PC-3 (cell line): ENCODE measurements around the gene RGS5. TPM values are rescaled to one million over a fixed set of nuclear protein-coding genes. Genes with fewer than 3 reads are reported as not detected.
A peak's percentile ranks its signal among the peaks of the same experiment; 100 is the strongest.

Experiments
- ATAC-seq: fragments of 200-7000 bp; cut with Tn5 transposase; 2 replicates; pipeline ENCODE4 v1.9.1; 2020; ENCODE audit warnings: mild to moderate bottlenecking, moderate library complexity
- BruUV-seq: library from RNA; stranded (reverse); fragments of 400-500 nt; replicated peaks from 2 replicates; lab custom pipeline; 2021; lab: Mats Ljungman, UMichigan
- CTCF ChIA-PET: fragments of 300-600 bp; sonication (Branson Sonifier 250); formaldehyde crosslinking; loops from one replicate; lab custom pipeline; 2022; ENCODE audit warnings: antibody characterized with exemption; lab: Charles Lee
- POLR2A ChIA-PET: fragments of 300-600 bp; sonication (Branson Sonifier 250); formaldehyde crosslinking; loops from one replicate; lab custom pipeline; 2022; ENCODE audit warnings: antibody characterized with exemption; ENCODE audit not compliant: unreplicated experiment; lab: Charles Lee
- DNase-seq: peaks from one replicate; pipeline ENCODE4 v3.0.0-alpha.2; 2015
- H2AFZ ChIP-seq: fragments of 300-600 bp; sonication (generic); 2 replicates; pipeline ENCODE4 v1.6.0; 2016; ENCODE audit warnings: antibody characterized with exemption, low read length
- H3F3A ChIP-seq: fragments of 300-600 bp; sonication (generic); one replicate; pipeline ENCODE4 v1.6.0; 2017; ENCODE audit warnings: antibody characterized with exemption, low read length, control low read depth, mild to moderate bottlenecking; ENCODE audit not compliant: unreplicated experiment
- H3K27ac ChIP-seq: fragments of 300-600 bp; sonication (generic); 2 replicates; pipeline ENCODE4 v1.5.1; 2016; ENCODE audit warnings: mild to moderate bottlenecking, low read length
- H3K27me3 ChIP-seq: fragments of 300-600 bp; sonication (generic); 2 replicates; pipeline ENCODE4 v1.6.1; 2016; ENCODE audit warnings: low read length, mixed read lengths
- H3K36me3 ChIP-seq: fragments of 300-600 bp; sonication (generic); 2 replicates; pipeline ENCODE4 v1.6.1; 2016; ENCODE audit warnings: low read depth, mixed run types, low read length, mixed read lengths
- H3K4me1 ChIP-seq: fragments of 300-600 bp; sonication (generic); 2 replicates; pipeline ENCODE4 v1.5.1; 2016; ENCODE audit warnings: low read length; ENCODE audit not compliant: insufficient read depth
- H3K4me2 ChIP-seq: fragments of 300-600 bp; sonication (generic); 2 replicates; pipeline ENCODE4 v1.6.0; 2016; ENCODE audit warnings: low read length
- H3K4me3 ChIP-seq: fragments of 300-600 bp; sonication (generic); 2 replicates; pipeline ENCODE4 v1.5.1; 2016; ENCODE audit warnings: mild to moderate bottlenecking, low read length, mixed read lengths
- H3K79me2 ChIP-seq: fragments of 300-600 bp; sonication (generic); 2 replicates; pipeline ENCODE4 v1.6.1; 2017; ENCODE audit warnings: low read length, mixed read lengths
- H3K9ac ChIP-seq: fragments of 300-600 bp; sonication (generic); 2 replicates; pipeline ENCODE4 v1.6.0; 2016; ENCODE audit warnings: mild to moderate bottlenecking, low read length
- H3K9me2 ChIP-seq: fragments of 300-600 bp; sonication (generic); replicated peaks from 2 replicates; pipeline ENCODE4 v1.6.1; 2016; ENCODE audit warnings: mixed run types, low read length, mixed read lengths
- H3K9me3 ChIP-seq: fragments of 300-600 bp; sonication (generic); 2 replicates; pipeline ENCODE4 v1.6.1; 2016; ENCODE audit warnings: low read length, mixed read lengths
- H4K20me1 ChIP-seq: fragments of 300-600 bp; sonication (generic); 2 replicates; pipeline ENCODE4 v1.6.1; 2016; ENCODE audit warnings: low read length, mixed read lengths
- EZH2 ChIP-seq: fragments of 300-600 bp; sonication (generic); IDR thresholded peaks from one replicate; pipeline ENCODE4 v1.6.1; 2017; ENCODE audit warnings: antibody characterized with exemption, mild to moderate bottlenecking, low read length; ENCODE audit not compliant: unreplicated experiment
- EZH2phosphoT487 ChIP-seq: fragments of 300-600 bp; sonication (generic); IDR thresholded peaks from 2 replicates; pipeline ENCODE4 v1.6.1; 2018; ENCODE audit warnings: mild to moderate bottlenecking, antibody characterized with exemption, low read length, borderline replicate concordance
- intact Hi-C: fragments of 100-400 bp; cut with micrococcal nuclease; formaldehyde crosslinking; loops from 2 replicates; pipeline ENCODE4 v1.9.0; 2023
- total RNA-seq: library from RNA; depleted of rRNA; stranded (reverse); fragments of >200 nt; gene quantifications from 2 replicates; pipeline ENCODE4 v1.2.3, GENCODE V29; 2014
- TF ChIP-seq, protein P1 (sequence below): fragments of 300-600 bp; sonication (generic); conservative IDR thresholded peaks from 2 replicates; pipeline ENCODE4 v1.5.1; 2017; ENCODE audit warnings: antibody characterized with exemption, low read depth, mild to moderate bottlenecking, low read length

RGS5 gene
- total RNA-seq, 1 experiment from 2014 or later: 5.0 TPM

DNA sequence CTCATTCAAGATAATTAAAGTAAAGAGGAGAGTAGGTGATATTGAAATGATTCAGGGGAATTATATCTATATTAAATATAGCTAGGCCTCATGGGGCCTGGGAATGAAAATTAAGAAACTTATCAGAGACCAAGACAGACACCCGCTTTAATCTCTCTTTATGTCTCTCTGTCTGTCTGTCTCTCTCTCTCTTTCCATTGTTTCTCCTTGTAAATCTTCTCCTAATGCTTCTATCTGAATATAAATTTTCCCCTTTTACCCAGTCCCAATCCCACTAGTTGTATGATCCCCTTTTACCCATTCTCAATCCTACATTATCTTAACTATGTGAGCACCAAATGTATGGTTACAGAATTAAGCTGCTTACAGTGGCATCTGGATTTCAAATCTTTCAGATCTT, 61.2 kb downstream of the RGS5 start:
- no peak for TF ChIP-seq EZH2phosphoT487
- TF ChIP-seq, protein P1, sequence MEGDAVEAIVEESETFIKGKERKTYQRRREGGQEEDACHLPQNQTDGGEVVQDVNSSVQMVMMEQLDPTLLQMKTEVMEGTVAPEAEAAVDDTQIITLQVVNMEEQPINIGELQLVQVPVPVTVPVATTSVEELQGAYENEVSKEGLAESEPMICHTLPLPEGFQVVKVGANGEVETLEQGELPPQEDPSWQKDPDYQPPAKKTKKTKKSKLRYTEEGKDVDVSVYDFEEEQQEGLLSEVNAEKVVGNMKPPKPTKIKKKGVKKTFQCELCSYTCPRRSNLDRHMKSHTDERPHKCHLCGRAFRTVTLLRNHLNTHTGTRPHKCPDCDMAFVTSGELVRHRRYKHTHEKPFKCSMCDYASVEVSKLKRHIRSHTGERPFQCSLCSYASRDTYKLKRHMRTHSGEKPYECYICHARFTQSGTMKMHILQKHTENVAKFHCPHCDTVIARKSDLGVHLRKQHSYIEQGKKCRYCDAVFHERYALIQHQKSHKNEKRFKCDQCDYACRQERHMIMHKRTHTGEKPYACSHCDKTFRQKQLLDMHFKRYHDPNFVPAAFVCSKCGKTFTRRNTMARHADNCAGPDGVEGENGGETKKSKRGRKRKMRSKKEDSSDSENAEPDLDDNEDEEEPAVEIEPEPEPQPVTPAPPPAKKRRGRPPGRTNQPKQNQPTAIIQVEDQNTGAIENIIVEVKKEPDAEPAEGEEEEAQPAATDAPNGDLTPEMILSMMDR: no peak
- H3K9ac ChIP-seq: no peak overlapping the region
- intact Hi-C loops: no loop called here
- DNase-seq (no peak), ATAC-seq (no peak)
- peak overlapping the region; percentile 12; the same call in 1 of the 2 replicates for H3K4me2 ChIP-seq
- H2AFZ ChIP-seq: no peak overlapping the region
- H3K27ac ChIP-seq: peak overlapping the region; percentile 36
- H3F3A ChIP-seq: no peaks in the 10 kb centered on the region
- H3K36me3 ChIP-seq: no peaks in the 10 kb centered on the region
- H3K27me3 ChIP-seq: no peaks in the 10 kb centered on the region
- BruUV-seq: no TSS peak
- H3K9me2 ChIP-seq: no peaks in the 10 kb centered on the region
- no peaks in the 10 kb centered on the region for H3K9me3 ChIP-seq
- no peaks in the 10 kb centered on the region for H4K20me1 ChIP-seq
- H3K4me1 ChIP-seq: peaks cover 14% of the 10 kb centered on the region
- H3K4me3 ChIP-seq: no peak overlapping the region
- H3K79me2 ChIP-seq: no peaks in the 10 kb centered on the region
- POLR2A ChIA-PET: interaction anchor here (0.6 kb wide), 2 partner anchors 45 to 618 kb away, joined by 3 to 6 read pairs; no protein-coding TSS in a partner anchor
- CTCF ChIA-PET: no interaction called here

DNA sequence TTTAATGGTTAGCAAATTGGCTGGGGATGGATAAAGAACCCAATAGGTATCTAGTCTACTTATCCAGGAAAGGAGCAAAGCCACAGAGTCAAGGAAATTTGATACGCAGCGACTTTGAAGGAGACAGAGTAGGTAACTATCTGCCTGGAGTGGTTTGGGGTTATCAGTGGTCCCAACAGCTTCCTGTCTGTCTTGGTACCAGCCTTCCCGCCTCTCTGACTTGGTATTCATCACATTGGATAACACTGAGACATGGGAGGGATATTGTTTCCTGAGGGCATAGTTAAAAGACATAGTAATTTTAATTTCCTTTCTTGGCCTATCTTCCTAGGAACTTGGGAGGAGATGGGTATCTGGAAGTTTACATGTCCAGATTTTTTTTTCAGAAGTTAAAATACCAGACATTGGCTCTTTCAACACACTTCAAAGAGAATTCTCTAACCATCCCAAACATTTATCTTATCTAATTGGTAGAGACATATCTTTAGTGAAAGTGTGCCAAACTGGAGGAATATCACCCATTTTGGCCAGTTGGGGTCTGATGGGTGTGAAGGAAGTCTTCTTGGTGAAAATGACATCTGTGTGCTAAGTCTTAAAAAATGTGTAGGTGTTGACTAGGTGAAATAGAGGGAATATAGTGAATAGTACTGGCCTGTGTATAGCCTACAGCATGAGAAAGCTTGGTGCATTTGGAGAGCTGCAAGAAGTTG, 65.0 kb downstream of the RGS5 start:
- Histone ChIP-seq H3K4me2 (no peak overlapping the region), H2AFZ (no peak overlapping the region), H3K36me3 (no peaks in the 10 kb centered on the region), H3K79me2 (no peaks in the 10 kb centered on the region), H3K4me1 (peaks cover 11% of the 10 kb centered on the region), H4K20me1 (no peaks in the 10 kb centered on the region), H3K9me2 (no peaks in the 10 kb centered on the region), H3K9ac (no peak overlapping the region), H3K4me3 (no peak overlapping the region), H3K9me3 (no peaks in the 10 kb centered on the region), H3K27ac (no peak overlapping the region), H3F3A (no peaks in the 10 kb centered on the region), H3K27me3 (no peaks in the 10 kb centered on the region)
- TF ChIP-seq, protein P1: no peak
- TF ChIP-seq EZH2phosphoT487 (no peak), EZH2 (no peak)
- no TSS peak for BruUV-seq
- ChIA-PET CTCF (no interaction called here), POLR2A (no interaction called here)
- DNase-seq (no peak), ATAC-seq (no peak)
- intact Hi-C loops: no loop called here

DNA sequence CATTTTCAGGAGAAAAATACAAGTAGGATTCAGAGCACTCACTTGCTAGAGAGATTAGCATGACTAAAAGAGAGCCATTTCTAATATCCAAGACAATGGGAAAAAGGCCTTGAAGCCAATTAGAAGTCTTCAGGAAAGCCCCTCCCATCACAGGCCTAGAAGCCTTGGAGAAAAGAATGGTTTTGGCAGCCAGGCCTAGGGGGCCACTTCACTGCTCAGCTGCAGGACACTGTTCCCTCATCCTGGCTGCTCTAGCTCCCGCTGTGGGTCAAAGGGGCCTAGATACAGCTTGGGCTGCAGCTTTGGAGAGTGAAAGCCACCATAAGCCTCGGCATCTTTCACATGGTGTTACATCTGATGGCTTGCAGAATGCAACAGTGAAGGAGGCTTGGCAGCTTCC, 70.7 kb downstream of the RGS5 start:
- ChIA-PET CTCF (no interaction called here), POLR2A (no interaction called here)
- no peaks in the 10 kb centered on the region for H3K4me1 ChIP-seq
- no peak overlapping the region for H3K4me2 ChIP-seq
- BruUV-seq: no TSS peak
- DNase-seq (no peak), ATAC-seq (no peak)
- H4K20me1 ChIP-seq: no peaks in the 10 kb centered on the region
- no peak overlapping the region for H3K27ac ChIP-seq
- TF ChIP-seq EZH2 (no peak), EZH2phosphoT487 (no peak)
- TF ChIP-seq, protein P1: no peak
- no peaks in the 10 kb centered on the region for H3K27me3 ChIP-seq
- no peaks in the 10 kb centered on the region for H3F3A ChIP-seq
- no peak overlapping the region for H3K9ac ChIP-seq
- H3K36me3 ChIP-seq: no peaks in the 10 kb centered on the region
- no peaks in the 10 kb centered on the region for H3K9me3 ChIP-seq
- intact Hi-C loops: loop anchor here (2.0 kb wide), 1 partner anchor 21 kb away; no protein-coding TSS in a partner anchor
- H3K79me2 ChIP-seq: no peaks in the 10 kb centered on the region
- no peak overlapping the region for H2AFZ ChIP-seq
- H3K9me2 ChIP-seq: no peaks in the 10 kb centered on the region
- no peak overlapping the region for H3K4me3 ChIP-seq
